Activated CD8-positive, alpha-beta memory T cell treated with anti-CD3 and anti-CD28 coated beads for 48 hours (primary cell): Measurements from ENCODE around the gene VTI1A.
"Not testable (repeated sequence)": the region's sequence is repeated elsewhere in the genome, so short reads cannot be mapped to it uniquely, and the experiment has no call there.

Experiments used
- DNase-seq, 3 experiments: peaks; one replicate each; pipeline ENCODE4 v3.0.0-alpha.2; 2020; ENCODE audit warnings: low read depth in 2 of 3, low spot score in 2 of 3

VTI1A gene

GRCh38 chr10:112539340-112539739 lies 92.3 kb downstream of the VTI1A start:
- no peak for DNase-seq

DNA sequence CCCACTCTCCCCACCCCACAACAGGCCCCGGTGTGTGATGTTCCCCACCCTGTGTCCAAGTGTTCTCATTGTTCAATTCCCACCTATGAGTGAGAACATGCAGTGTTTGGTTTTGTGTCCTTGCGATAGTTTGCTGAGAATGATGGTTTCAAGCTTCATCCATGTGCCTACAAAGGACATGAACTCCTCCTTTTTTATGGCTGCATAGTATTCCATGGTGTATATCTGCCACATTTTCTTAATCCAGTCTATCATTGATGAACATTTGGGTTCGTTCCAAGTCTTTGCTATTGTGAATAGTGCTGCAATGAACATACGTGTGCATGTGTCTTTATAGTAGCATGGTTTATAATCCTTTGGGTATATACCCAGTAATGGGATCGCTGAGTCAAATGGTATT lies 95.8 kb downstream of the VTI1A start:
- not testable (repeated sequence) for DNase-seq

DNA sequence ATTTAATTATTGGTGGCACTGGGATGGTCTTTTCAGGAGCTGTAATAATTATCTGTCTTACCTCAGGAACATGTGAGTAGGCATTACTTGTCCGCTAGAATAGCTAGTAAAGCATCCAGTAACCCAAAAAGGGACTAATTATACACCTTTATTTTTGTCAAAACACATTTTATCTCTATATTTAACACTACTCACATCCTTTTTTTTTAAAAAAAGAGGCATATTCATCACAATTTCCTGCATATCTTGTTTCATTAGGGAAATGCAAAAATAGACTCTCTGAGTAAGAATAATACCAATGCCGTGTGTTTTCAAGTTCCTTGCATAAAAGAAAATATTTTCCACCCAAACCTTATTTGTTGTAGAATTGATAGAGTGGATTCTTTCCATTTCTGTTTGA lies 99.5 kb downstream of the VTI1A start:
- DNase-seq = no peak

DNA sequence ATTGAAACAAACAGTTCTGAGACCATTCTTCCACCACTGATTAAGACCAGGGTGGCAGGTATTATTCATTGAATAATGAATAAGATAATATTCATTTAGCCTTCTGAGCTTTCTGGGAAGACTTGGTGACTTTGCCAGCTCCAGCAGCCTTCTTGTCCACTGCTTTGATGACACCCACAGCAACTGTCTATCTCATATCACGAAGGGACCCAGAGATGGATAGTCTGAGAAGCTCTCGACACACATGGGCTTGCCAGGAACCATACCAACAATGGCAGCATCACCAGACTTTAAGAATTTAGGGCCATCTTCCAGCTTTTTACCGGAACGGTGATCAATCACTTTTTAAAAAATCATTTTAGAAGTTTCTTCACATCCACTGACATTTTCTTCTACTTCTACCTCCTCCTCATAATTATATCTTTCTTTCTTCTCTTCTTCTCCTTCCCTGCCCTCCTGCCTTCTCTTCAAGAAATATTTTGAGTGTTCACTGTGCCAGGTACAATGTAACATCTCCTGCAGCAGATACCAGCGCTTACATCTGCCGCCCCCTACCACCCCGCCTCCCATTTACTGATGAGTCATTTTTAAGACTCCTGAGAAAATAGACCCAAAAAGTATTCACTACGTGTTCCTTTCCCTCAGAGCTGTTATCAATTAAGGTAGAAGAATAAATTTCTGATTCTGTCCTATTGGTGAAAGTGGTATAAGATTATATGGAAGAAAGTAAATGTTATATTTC lies 101.7 kb downstream of the VTI1A start:
- DNase-seq = no peak

GRCh38 chr10:112552593-112553110 lies 105.6 kb downstream of the VTI1A start:
- no peak for DNase-seq

GRCh38 chr10:112553315-112553714 lies 106.3 kb downstream of the VTI1A start:
- no peak for DNase-seq

DNA sequence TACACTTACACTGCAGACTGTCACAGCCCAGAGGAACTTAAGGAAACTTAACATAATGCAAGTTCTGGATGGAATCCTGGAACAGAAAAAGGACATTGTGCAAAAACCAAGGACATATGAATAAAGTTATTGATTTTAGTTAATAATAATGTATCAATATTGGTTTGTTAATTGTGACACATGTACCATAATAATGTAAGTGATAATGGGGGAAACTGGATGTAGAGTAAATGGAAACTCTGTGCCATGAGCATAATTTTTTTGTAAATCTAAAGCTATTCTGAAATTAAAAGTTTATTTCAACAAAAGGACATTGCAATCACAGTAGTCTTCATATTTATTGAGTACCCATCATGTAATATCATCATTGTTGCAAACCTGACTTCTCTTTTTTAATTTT lies 107.2 kb downstream of the VTI1A start:
- DNase-seq = no peak

DNA sequence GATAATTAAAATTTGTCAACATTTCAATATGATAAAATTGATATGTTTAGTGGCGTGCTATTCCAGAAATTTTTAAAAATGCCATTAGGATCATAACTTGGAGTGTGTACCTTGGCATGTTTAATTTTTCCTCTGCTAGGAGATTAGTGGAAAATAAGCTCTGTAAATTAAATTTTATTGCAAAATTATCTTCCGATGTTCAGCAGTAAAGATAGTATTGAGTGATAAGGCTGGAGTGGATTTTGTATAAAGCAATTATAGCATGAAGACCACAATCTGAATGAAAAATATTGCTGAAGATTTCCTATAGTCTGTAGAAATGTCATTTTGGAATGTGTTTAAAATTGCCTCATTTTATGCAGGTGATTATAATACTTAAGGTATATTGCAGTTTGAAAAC lies 110.2 kb downstream of the VTI1A start:
- no peak for DNase-seq

DNA sequence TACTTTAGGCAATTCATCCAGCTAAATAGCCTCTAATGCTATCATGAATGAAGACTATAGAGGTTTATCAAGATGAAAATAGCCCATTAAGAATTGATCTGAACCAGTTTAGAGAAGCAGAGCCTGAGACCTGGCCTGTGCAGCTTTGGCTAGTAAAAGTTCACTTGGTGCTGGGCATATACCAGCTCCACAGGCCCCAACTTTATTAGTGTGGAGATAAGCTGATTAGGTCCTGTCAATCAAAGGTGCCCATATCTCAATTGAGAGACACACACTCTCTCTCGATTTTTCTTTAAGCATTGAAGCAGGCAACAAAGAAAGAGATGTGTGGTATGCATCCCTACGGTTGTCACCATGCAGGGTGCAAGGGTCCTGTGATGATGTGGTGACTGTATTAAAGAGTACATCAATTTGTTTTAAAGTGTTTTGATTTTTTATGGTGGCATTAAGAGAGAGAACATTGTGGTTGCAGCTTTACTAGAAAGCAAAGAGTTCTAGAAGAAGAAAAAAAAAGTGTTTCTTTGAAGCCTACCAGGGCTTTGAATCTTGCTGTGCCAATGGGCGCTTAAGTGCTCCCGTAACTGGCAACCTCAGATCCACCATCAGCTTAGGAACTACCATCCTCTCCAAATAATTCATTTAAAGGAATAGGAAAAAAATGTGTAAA lies 111.6 kb downstream of the VTI1A start:
- no peak for DNase-seq

DNA sequence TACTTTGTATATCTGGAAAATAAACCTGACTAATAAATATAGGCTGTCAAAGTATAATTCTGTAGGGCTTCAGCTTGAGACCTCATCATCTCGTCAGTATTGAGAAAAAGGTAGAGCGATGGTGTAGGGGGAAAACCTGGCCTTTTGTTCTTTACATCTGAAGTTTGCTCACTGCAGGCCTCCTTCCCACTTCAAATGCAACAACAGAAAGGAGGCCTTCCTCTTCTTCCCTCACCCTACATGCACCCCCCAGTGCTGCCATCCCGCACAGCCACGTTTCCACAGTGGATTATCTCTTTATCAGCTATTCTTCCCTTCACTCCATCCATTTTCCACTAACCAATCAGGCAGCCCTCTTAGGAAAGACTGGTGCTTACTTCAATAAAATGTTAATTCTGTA lies 112.3 kb downstream of the VTI1A start:
- no peak for DNase-seq

- no peak for DNase-seq
Measured at GRCh38 chr10:112562122-112562521, 115.1 kb downstream of the VTI1A start.

- no peak for DNase-seq
Measured at GRCh38 chr10:112562809-112563663, 116.0 kb downstream of the VTI1A start.

- DNase-seq = no peak
Measured at GRCh38 chr10:112564337-112564736, 117.3 kb downstream of the VTI1A start.

- DNase-seq = no peak
Measured at GRCh38 chr10:112565434-112566053, 118.5 kb downstream of the VTI1A start.

DNA sequence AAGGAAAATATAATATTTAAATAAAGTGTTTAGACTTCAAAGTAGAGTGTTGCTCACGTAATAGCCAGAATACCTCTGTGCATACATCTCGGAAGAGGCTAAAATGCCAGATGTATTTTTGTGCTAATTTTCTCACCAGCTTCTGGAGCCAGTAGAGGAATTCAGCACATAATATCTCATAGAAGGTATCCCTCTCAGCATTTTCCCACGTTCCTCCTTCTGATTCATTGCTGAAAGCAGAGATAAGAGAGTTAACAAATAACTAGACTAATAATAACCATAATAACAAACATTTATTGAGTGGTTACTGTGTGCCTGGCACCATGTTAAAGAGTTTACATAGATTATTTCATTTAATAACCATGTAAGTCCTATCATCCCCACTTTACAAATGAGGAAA lies 123.6 kb downstream of the VTI1A start:
- DNase-seq = no peak

DNA sequence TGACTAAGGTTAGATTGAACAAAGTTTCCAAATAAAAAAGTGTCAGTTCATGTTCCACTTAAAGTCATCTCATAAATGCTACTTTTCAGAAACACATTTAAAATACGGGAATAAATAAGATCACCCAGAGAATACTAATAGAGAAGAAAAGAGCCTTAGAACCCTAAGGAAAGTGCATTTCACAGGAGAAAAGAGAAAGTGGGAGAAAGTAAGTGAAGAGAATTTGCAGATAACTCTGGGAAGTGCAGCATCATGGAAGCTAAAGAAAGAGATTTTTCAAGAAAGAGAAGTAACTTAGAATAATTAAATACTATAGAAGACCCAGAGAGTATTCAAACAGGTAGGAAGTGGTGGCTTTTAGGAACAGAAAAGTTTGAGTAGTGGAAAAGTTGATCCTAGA lies 132.6 kb downstream of the VTI1A start:
- DNase-seq = no peak

DNA sequence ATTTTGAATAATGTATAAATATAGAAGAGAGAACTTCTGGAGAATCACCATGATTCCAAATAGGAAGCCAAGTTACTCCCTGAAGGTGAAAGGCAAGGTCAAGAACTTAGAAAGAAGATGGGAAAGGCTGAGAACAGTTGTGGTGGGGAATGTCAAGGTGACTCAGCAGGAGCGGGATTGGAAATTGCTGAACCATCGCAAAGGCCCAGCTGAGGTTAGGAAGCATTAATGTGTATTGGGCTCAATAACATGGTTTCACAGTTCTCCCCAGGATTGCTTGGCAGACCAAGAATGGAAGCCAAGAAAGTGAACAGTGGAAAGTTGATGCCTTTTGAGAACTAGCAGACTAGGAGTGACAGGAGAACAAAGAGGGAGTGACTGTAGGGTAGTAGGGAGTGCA lies 133.3 kb downstream of the VTI1A start:
- DNase-seq = no peak

DNA sequence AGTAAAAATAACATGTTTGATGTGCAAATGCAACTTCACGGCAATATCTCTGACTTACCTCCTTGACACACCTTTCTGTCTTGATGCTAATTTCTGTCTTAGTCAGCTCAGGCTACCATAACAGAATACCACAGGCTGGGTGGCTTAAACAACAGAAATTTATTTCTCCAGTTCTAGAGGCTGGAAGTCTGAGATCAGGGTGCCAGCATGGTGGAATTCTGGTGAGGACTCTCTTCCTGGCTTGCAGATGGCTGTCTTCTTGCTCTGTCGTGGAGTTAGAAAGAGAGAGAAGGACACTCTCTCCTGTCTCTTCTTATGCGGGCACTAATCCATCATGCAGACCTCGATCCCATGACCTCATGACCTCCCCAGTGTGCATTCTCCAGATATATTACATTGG lies 134.9 kb downstream of the VTI1A start:
- DNase-seq = no peak

DNA sequence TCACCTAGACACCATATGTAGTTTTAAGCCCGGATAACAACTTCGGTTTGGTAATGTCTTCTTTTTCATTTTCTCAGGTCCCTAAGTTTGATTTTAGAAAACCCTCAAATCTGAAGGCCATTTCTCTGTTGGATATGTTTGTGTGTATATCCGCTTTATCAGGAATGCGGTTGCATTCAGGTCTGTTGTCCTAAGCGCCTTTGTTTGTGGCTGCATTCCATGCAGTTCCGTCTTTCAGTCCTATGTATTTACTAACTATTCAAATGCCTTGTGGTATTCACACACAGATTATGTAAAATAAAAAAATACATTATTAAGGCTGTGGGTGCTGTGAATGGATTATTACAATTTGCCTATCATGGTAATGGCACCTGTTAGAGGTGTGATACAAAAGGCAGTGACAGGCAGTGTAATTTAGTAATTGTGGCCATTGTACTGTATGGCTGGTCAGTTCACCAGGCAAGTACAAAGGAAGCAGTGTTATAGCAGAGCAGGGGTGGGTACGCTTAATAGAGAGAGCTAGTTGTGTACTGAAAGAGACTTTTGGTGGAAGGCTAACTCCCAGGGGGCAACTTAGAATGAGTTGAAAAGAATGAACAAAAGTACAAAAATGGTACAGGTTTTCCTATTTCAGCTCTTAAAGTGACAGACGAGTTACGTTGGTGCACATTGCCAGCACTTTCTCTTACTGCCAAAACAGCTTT lies 136.4 kb downstream of the VTI1A start:
- no peak for DNase-seq

- DNase-seq = no peak
Measured at GRCh38 chr10:112584276-112584675, 137.3 kb downstream of the VTI1A start.

DNA sequence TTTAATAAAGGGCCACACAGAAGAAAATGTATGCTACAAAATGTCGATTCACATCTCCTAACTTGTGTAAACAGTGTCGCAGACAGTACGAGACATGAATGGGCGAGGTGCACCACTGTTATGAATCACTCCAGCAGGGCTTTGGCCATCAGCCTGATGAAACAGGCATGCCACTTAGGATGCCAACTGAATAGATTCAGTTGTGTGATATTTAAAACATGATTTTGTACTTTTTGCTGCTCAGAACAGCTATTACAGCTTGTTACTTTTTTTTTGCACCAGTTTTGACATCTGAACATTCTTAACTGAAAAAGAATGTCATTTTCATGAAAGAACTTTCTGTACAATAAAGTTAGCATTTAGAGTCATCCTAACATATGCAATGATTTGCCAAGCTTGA lies 138.1 kb downstream of the VTI1A start:
- no peak for DNase-seq
